HepG2 (cell line): ENCODE measurements around the gene ACTN4. TPM values are rescaled to one million over a fixed set of nuclear protein-coding genes. Genes with fewer than 3 reads are reported as not detected.

ENCODE experiments used
- ARNT2 ChIP-seq: sonication (generic); formaldehyde crosslinking; IDR thresholded peaks from 2 replicates; pipeline ENCODE4 v1.8.0; 2022; ENCODE audit warnings: mild to moderate bottlenecking, low read depth, missing genetic modification reagents, moderate library complexity
- FOXM1 ChIP-seq: sonication (generic); formaldehyde crosslinking; IDR thresholded peaks from 2 replicates; pipeline ENCODE4 v1.5.0; 2020; ENCODE audit warnings: missing genetic modification reagents
- GTF3A ChIP-seq: sonication (generic); formaldehyde crosslinking; conservative IDR thresholded peaks from 2 replicates; pipeline ENCODE4 v1.4.0; 2020; ENCODE audit warnings: mild to moderate bottlenecking, missing genetic modification reagents
- IRF2 ChIP-seq: IDR thresholded peaks from 2 replicates; pipeline ENCODE4 v1.6.1; 2018; ENCODE audit warnings: missing genetic modification reagents, missing compliant biosample characterization
- KAT2B ChIP-seq: fragments of 150-350 bp; IDR thresholded peaks from 2 replicates; pipeline ENCODE4 v1.6.1; 2014; ENCODE audit warnings: low read depth, low read length, borderline replicate concordance
- KAT8 ChIP-seq: IDR thresholded peaks from 2 replicates; pipeline ENCODE4 v1.6.1; 2016; ENCODE audit warnings: missing genetic modification reagents, missing compliant biosample characterization
- MAF1 ChIP-seq: sonication (generic); formaldehyde crosslinking; IDR thresholded peaks from 2 replicates; pipeline ENCODE4 v1.5.0; 2020; ENCODE audit warnings: missing genetic modification reagents, borderline replicate concordance
- MXD3 ChIP-seq: IDR thresholded peaks from 2 replicates; pipeline ENCODE4 v1.6.1; 2016; ENCODE audit warnings: mild to moderate bottlenecking, missing biosample characterization, missing genetic modification reagents
- NFIC ChIP-seq: IDR thresholded peaks from 2 replicates; pipeline ENCODE4 v1.6.1; 2012; ENCODE audit warnings: mild to moderate bottlenecking, low read length, inconsistent platforms
- NR3C1 ChIP-seq: sonication (generic); formaldehyde crosslinking; IDR thresholded peaks from 2 replicates; pipeline ENCODE4 v1.4.0; 2020; ENCODE audit warnings: missing genetic modification reagents
- ONECUT2 ChIP-seq: sonication (generic); formaldehyde crosslinking; IDR thresholded peaks from 2 replicates; pipeline ENCODE4 v1.4.0; 2020; ENCODE audit warnings: missing genetic modification reagents
- POGK ChIP-seq: sonication (generic); formaldehyde crosslinking; conservative IDR thresholded peaks from 2 replicates; pipeline ENCODE4 v1.8.0; 2022; ENCODE audit warnings: mild to moderate bottlenecking, moderate library complexity, missing genetic modification reagents
- RAD21 ChIP-seq: fragments of 450-650 bp; formaldehyde crosslinking; IDR thresholded peaks from 2 replicates; pipeline ENCODE4 v1.5.0; 2020; ENCODE audit warnings: mild to moderate bottlenecking
- RAD51 ChIP-seq: fragments of 450-650 bp; IDR thresholded peaks from 2 replicates; pipeline ENCODE4 v1.6.1; 2016; ENCODE audit warnings: borderline replicate concordance
- RFX1 ChIP-seq: fragments of 450-650 bp; IDR thresholded peaks from 2 replicates; pipeline ENCODE4 v1.6.1; 2017
- RFXANK ChIP-seq: IDR thresholded peaks from 2 replicates; pipeline ENCODE4 v1.6.1; 2016
- SP5 ChIP-seq: IDR thresholded peaks from 2 replicates; pipeline ENCODE4 v1.6.1; 2016; ENCODE audit warnings: low read depth, borderline replicate concordance
- STAT5B ChIP-seq: sonication (generic); formaldehyde crosslinking; IDR thresholded peaks from 2 replicates; pipeline ENCODE4 v1.4.0; 2020; ENCODE audit warnings: missing genetic modification reagents
- TEF ChIP-seq: sonication (generic); formaldehyde crosslinking; IDR thresholded peaks from 2 replicates; pipeline ENCODE4 v1.5.0; 2020; ENCODE audit warnings: missing genetic modification reagents
- THAP7 ChIP-seq: sonication (generic); formaldehyde crosslinking; IDR thresholded peaks from 2 replicates; pipeline ENCODE4 v1.8.1; 2023; ENCODE audit warnings: mild to moderate bottlenecking, missing genetic modification reagents
- ZNF160 ChIP-seq: sonication (generic); formaldehyde crosslinking; IDR thresholded peaks from 2 replicates; pipeline ENCODE4 v1.8.0; 2022; ENCODE audit warnings: mild to moderate bottlenecking, inconsistent platforms, missing genetic modification reagents
- ZNF253 ChIP-seq: sonication (generic); formaldehyde crosslinking; IDR thresholded peaks from 2 replicates; pipeline ENCODE4 v1.8.0; 2022; ENCODE audit warnings: mild to moderate bottlenecking, missing genetic modification reagents, borderline replicate concordance
- ZNF607 ChIP-seq: sonication (generic); formaldehyde crosslinking; IDR thresholded peaks from 2 replicates; pipeline ENCODE4 v1.5.1; 2020; ENCODE audit warnings: missing genetic modification reagents, mild to moderate bottlenecking, borderline replicate concordance
- ZSCAN21 ChIP-seq: sonication (generic); formaldehyde crosslinking; IDR thresholded peaks from 2 replicates; pipeline ENCODE4 v1.8.0; 2022; ENCODE audit warnings: mild to moderate bottlenecking, missing genetic modification reagents, moderate library complexity, borderline replicate concordance
- ZSCAN30 ChIP-seq: sonication (generic); formaldehyde crosslinking; IDR thresholded peaks from 2 replicates; pipeline ENCODE4 v1.5.0; 2020; ENCODE audit warnings: mild to moderate bottlenecking, missing genetic modification reagents
- polyA plus RNA-seq, 8 experiments: library from polyadenylated mRNA; depleted of rRNA in 3 of 8; stranded (reverse) in 7 of 8; unstranded in 1 of 8; fragments of >200 nt; fragmentation: Illumina TruSeq in 4 of 8; extraction: Trizol in 4 of 8; gene quantifications; 2 replicates each; pipeline versions ENCODE4 v1.2.1 to v1.2.3, GENCODE V29; 2011 to 2016; ENCODE audit warnings: low read depth in 4 of 8, missing spikeins in 1 of 8, mixed read lengths in 1 of 8; ENCODE audit not compliant: insufficient read depth in 1 of 8
- total RNA-seq, 5 experiments: library from RNA; depleted of rRNA; stranded (reverse); fragments of >200 nt; fragmentation: Illumina TruSeq; extraction: Trizol; gene quantifications; 2 replicates each; pipeline ENCODE4 v1.2.3, GENCODE V29; 2016; ENCODE audit warnings: low read depth in 1 of 5
- TF ChIP-seq, protein P1 (sequence below): sonication (generic); formaldehyde crosslinking; IDR thresholded peaks from 2 replicates; pipeline ENCODE4 v1.5.0; 2020; ENCODE audit warnings: missing genetic modification reagents
- TF ChIP-seq, protein P2 (sequence below): sonication (generic); formaldehyde crosslinking; IDR thresholded peaks from 2 replicates; pipeline ENCODE4 v1.8.1; 2023; ENCODE audit warnings: missing genetic modification reagents, mild to moderate bottlenecking, borderline replicate concordance
- TF ChIP-seq, protein P3 (sequence below): sonication (generic); formaldehyde crosslinking; IDR thresholded peaks from 2 replicates; pipeline ENCODE4 v1.4.0; 2020; ENCODE audit warnings: missing genetic modification reagents

The ACTN4 gene
- total and polyA plus RNA-seq, 2 of the 13 experiments (the other 11 are each of a cell fraction or from before 2014, with no cell fraction given): 171 to 192 TPM

DNA sequence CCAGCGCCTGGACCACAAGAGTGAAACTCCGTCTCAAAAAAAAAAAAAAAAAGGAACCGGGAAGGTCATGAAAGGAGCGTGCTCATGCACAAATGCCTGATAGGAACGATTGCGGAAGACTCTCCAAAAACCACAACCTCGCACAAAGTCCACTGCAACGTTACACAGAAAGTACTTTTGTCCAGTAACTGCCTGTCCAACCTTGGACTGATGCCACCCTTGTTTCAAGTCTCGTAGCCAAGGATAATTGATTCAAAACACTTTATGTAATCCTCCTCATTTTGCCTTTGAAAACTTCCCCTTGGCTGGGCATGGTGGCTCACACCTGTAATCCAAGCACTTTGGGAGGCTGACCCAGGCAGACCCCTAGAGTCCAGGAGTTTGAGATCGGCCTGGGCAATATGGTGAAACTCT lies 112.1 kb downstream of the ACTN4 start (continued):
- no peak for TF ChIP-seq GTF3A
- TF ChIP-seq ZNF607: no peak
- no peak for TF ChIP-seq STAT5B (CRISPR knock-in tag)
- TF ChIP-seq RAD21 (CRISPR knock-in tag): no peak
- TF ChIP-seq, protein P1, sequence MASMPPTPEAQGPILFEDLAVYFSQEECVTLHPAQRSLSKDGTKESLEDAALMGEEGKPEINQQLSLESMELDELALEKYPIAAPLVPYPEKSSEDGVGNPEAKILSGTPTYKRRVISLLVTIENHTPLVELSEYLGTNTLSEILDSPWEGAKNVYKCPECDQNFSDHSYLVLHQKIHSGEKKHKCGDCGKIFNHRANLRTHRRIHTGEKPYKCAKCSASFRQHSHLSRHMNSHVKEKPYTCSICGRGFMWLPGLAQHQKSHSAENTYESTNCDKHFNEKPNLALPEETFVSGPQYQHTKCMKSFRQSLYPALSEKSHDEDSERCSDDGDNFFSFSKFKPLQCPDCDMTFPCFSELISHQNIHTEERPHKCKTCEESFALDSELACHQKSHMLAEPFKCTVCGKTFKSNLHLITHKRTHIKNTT (CRISPR knock-in tag): no peak
- TF ChIP-seq, protein P2, sequence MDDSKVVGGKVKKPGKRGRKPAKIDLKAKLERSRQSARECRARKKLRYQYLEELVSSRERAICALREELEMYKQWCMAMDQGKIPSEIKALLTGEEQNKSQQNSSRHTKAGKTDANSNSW: no peak
- 0 out of 2 replicates have a peak, but pooled peaks have one; percentile 57 for TF ChIP-seq FOXM1
- no peak for TF ChIP-seq MAF1 (CRISPR knock-in tag)
- peak; percentile 27; the same call in 1 of the 2 replicates for TF ChIP-seq RFX1
- peak; percentile 82 for TF ChIP-seq NFIC
- TF ChIP-seq SP5 (CRISPR knock-in tag): no peak; the same call in 1 of the 2 replicates
- TF ChIP-seq ZSCAN21 (CRISPR knock-in tag): no peak
- no peak for TF ChIP-seq KAT2B
- peak; percentile 85; the same call in 1 of the 2 replicates for TF ChIP-seq TEF (CRISPR knock-in tag)
- TF ChIP-seq ZNF253: no peak
- no peak for TF ChIP-seq NR3C1 (CRISPR knock-in tag)
- peak; percentile 48; the same call in 1 of the 2 replicates for TF ChIP-seq POGK (CRISPR knock-in tag)
- no peak for TF ChIP-seq ZSCAN30 (CRISPR knock-in tag)
- TF ChIP-seq KAT8 (CRISPR knock-in tag): peak; percentile 82
- TF ChIP-seq THAP7 (CRISPR knock-in tag): no peak
- TF ChIP-seq RFXANK: no peak
- TF ChIP-seq, protein P3, sequence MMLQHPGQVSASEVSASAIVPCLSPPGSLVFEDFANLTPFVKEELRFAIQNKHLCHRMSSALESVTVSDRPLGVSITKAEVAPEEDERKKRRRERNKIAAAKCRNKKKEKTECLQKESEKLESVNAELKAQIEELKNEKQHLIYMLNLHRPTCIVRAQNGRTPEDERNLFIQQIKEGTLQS (CRISPR knock-in tag): no peak
- TF ChIP-seq ONECUT2: peak; percentile 77; the same call in 1 of the 2 replicates
- no peak for TF ChIP-seq ZNF160 (CRISPR knock-in tag)
- TF ChIP-seq RAD51: no peak
- TF ChIP-seq MXD3 (CRISPR knock-in tag): no peak
- no peak for TF ChIP-seq ARNT2 (CRISPR knock-in tag)
- TF ChIP-seq IRF2 (CRISPR knock-in tag): peak; percentile 86
